Activated T-cell treated with anti-CD3 and anti-CD28 coated beads, Interleukin-2, amount 50 U/mL, for 24 hours (primary cell): ENCODE data around the gene TNRC18.
"Not testable (repeated sequence)": the region's sequence is repeated elsewhere in the genome, so short reads cannot be mapped to it uniquely, and the experiment has no call there.

Source experiments
- DNase-seq: peaks from one replicate; pipeline ENCODE4 v3.0.0-alpha.2; 2020
- H3K27ac Mint-ChIP-seq: 2 replicates; pipeline ENCODE4 v1.8.0; 2020; ENCODE audit warnings: mild to moderate bottlenecking, mixed read lengths
- H3K27me3 Mint-ChIP-seq: 2 replicates; pipeline ENCODE4 v1.8.0; 2020; ENCODE audit warnings: mixed read lengths
- H3K36me3 Mint-ChIP-seq: 2 replicates; pipeline ENCODE4 v1.8.0; 2020; ENCODE audit warnings: low read depth, mixed read lengths
- H3K4me1 Mint-ChIP-seq: 2 replicates; pipeline ENCODE4 v1.8.0; 2020; ENCODE audit warnings: low read depth, mixed read lengths
- H3K4me3 Mint-ChIP-seq: 2 replicates; pipeline ENCODE4 v1.8.0; 2020; ENCODE audit warnings: mild to moderate bottlenecking, moderate library complexity, mixed read lengths
- H3K9me3 Mint-ChIP-seq: 2 replicates; pipeline ENCODE4 v1.8.0; 2020; ENCODE audit warnings: mixed read lengths

Gene TNRC18

GRCh38 chr7:5260530-5261068 is 163.0 kb downstream of the TNRC18 start:
- not testable (repeated sequence) for H3K36me3 Mint-ChIP-seq, H3K27ac Mint-ChIP-seq, H3K4me1 Mint-ChIP-seq, H3K27me3 Mint-ChIP-seq, H3K4me3 Mint-ChIP-seq, DNase-seq, H3K9me3 Mint-ChIP-seq
